ACC112 (cell line): Measurements from ENCODE around the gene SMARCAL1.

Source experiments
- H2AFZ ChIP-seq: fragments of 200-600 bp; sonication (generic); one replicate; pipeline ENCODE4 v1.6.0; 2017; ENCODE audit warnings: antibody characterized with exemption, low read length; ENCODE audit not compliant: unreplicated experiment
- H3K27ac ChIP-seq: fragments of 200-600 bp; sonication (generic); 2 replicates; pipeline ENCODE4 v1.5.1; 2014; ENCODE audit warnings: low read depth, mild to moderate bottlenecking, antibody characterized with exemption, low read length, moderate library complexity
- H3K27me3 ChIP-seq: fragments of 200-600 bp; sonication (generic); 2 replicates; pipeline ENCODE4 v1.6.1; 2014; ENCODE audit warnings: mild to moderate bottlenecking, antibody characterized with exemption, low read length, moderate library complexity, mixed read lengths; ENCODE audit not compliant: insufficient read depth
- H3K36me3 ChIP-seq: fragments of 200-600 bp; sonication (generic); 2 replicates; pipeline ENCODE4 v1.6.1; 2016; ENCODE audit warnings: mild to moderate bottlenecking, antibody characterized with exemption, low read length, moderate library complexity, mixed read lengths; ENCODE audit not compliant: insufficient read depth
- H3K4me1 ChIP-seq: fragments of 200-600 bp; sonication (generic); one replicate; pipeline ENCODE4 v1.6.1; 2016; ENCODE audit warnings: low read length, mixed read lengths; ENCODE audit not compliant: insufficient read depth, unreplicated experiment, control insufficient read depth
- H3K4me3 ChIP-seq: fragments of 200-600 bp; sonication (generic); 2 replicates; pipeline ENCODE4 v1.5.1; 2014; ENCODE audit warnings: mild to moderate bottlenecking, low read depth, low read length
- H3K79me2 ChIP-seq: fragments of 200-600 bp; sonication (generic); one replicate; pipeline ENCODE4 v1.6.0; 2016; ENCODE audit warnings: low read length; ENCODE audit not compliant: control insufficient read depth, unreplicated experiment, insufficient read depth

Gene SMARCAL1

DNA sequence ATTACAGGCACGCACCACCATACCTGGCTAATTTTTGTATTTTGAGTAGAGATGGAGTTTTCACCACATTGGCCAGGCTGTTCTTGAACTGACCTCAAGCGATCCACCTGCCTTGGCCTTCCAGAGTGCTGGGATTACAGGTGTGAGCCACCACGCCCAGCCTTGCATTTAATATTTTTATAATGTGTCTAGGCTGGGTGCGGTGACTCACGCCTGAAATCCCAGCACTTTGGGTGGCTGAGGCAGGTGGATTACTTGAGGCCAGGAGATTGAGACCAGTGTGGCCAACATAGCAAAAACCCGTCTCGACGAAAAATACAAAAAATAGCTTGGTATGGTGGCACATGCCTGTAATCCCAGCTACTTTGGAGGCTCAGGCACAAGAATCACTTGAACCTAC lies 89.6 kb downstream of the SMARCAL1 start:
- Histone ChIP-seq H3K4me1 (peaks cover 41% of the 10 kb centered on the region), H3K27ac (no peak overlapping the region), H3K79me2 (peaks cover 51% of the 10 kb centered on the region), H2AFZ (no peak overlapping the region), H3K36me3 (peaks cover 57% of the 10 kb centered on the region), H3K4me3 (no peak overlapping the region; the same call in 1 of the 2 replicates), H3K27me3 (no peaks in the 10 kb centered on the region)

DNA sequence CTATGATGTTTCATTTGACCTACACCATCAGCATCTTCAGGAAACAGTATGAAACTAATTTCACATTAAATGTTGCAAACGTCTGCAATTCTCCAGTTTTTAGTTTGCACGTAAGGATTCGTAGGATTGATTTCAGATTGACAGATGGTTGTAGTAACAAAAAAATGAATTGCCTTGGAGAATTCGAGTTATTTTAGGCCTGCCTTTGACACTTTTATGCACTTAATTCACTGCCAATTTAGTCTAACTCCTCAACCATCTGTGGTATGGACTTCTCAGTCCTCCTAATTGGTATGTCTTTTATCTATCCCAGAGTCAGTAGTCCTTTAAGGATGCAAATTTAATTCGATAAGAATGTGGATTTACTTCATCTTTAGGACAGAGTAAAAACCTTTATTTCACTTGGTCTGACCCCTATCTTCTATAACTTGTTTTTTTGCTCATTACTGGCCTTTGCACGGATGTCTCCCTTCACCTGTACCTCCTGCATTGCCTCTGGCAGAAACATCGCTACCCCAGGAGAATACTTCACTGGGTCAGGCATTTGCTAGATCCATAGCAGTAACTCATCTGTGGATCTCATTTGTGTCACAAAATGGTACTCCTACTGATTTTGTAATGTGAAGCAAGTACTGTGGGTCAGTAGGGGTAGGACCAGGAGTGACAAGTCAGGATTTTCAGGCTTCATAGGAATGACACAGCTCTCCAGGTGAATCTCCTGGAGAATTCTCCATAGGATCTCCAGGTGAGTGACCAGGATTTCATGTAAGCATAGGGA lies 90.3 kb downstream of the SMARCAL1 start:
- Histone ChIP-seq H3K79me2 (peaks cover 48% of the 10 kb centered on the region), H3K27ac (no peak overlapping the region), H3K27me3 (no peaks in the 10 kb centered on the region), H3K4me1 (peaks cover 41% of the 10 kb centered on the region), H3K36me3 (peaks cover 57% of the 10 kb centered on the region), H3K4me3 (no peak overlapping the region), H2AFZ (no peak overlapping the region)

DNA sequence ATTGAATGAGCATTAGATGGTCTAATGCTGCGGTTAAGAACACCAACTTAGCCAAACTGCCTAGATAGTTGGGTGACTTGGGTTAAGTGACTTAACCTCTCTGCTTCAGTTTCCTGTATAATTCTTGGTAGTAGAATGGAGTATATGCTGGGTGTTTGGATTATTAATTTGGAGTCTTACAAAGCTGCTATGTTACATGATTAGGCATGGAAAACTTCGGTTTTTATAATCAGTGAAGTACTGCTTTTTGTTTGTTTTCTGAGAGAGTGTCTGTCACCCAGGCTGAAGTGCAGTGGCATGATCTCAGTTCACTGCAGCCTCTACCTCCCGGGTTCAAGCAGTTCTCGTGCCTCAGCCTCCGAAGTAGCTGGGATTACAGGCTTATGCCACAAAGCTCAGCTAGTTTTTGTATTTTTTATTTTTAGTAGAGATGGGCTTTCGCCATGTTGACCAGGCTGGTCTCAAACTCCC lies 90.9 kb downstream of the SMARCAL1 start:
- peaks cover 57% of the 10 kb centered on the region for H3K36me3 ChIP-seq

DNA sequence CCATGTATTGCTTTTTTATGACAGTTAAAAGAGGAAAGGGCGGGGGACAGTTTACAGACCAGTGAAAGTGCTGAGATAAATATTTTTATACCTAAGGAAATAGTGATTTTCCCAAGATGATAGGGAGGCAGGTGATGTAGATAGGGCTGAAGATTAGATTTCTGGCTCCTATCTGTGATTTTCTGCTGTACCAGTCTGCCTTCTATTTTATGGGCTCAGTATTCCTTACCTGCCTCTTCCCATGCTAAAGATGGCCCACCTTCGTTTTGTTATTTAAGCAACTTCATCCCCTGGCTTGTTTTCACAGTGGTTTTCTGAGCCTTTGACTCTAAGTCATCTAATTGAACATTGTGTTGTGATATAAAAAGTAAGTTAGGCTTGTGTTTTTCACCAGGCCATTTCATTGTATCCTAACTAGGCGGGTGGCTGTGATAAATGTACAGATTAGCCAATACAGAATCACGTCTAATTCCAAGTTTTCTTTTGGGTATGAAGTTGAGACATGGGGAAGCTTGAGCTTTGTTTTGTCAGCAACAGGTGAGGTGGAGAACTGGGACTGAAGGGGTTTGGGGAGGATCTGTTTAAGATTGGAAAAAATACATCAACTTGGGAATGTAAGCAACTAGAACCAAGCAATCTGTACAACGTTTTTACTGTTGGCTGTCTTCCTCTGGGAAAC lies 91.6 kb downstream of the SMARCAL1 start:
- Histone ChIP-seq H3K79me2 (peaks cover 36% of the 10 kb centered on the region), H3K4me3 (no peak overlapping the region), H3K4me1 (peaks cover 35% of the 10 kb centered on the region), H3K27ac (peak overlapping the region; percentile 24; the same call in 1 of the 2 replicates), H2AFZ (no peak overlapping the region), H3K27me3 (no peaks in the 10 kb centered on the region), H3K36me3 (peaks cover 57% of the 10 kb centered on the region)

More for the DNA sequence above, 90.9 kb downstream of the SMARCAL1 start:
- Histone ChIP-seq H3K79me2 (peaks cover 42% of the 10 kb centered on the region), H3K27me3 (no peaks in the 10 kb centered on the region), H3K27ac (no peak overlapping the region), H3K4me1 (peaks cover 35% of the 10 kb centered on the region), H2AFZ (no peak overlapping the region), H3K4me3 (no peak overlapping the region)

GRCh38 chr2:216504376-216504762 lies 92.1 kb downstream of the SMARCAL1 start:
- H3K4me1 ChIP-seq = peaks cover 35% of the 10 kb centered on the region
- no peaks in the 10 kb centered on the region for H3K27me3 ChIP-seq
- H3K4me3 ChIP-seq = no peak overlapping the region
- H3K27ac ChIP-seq = peak overlapping the region; percentile 24; the same call in 1 of the 2 replicates
- H3K36me3 ChIP-seq = peaks cover 52% of the 10 kb centered on the region
- no peak overlapping the region for H2AFZ ChIP-seq
- H3K79me2 ChIP-seq = peaks cover 31% of the 10 kb centered on the region

DNA sequence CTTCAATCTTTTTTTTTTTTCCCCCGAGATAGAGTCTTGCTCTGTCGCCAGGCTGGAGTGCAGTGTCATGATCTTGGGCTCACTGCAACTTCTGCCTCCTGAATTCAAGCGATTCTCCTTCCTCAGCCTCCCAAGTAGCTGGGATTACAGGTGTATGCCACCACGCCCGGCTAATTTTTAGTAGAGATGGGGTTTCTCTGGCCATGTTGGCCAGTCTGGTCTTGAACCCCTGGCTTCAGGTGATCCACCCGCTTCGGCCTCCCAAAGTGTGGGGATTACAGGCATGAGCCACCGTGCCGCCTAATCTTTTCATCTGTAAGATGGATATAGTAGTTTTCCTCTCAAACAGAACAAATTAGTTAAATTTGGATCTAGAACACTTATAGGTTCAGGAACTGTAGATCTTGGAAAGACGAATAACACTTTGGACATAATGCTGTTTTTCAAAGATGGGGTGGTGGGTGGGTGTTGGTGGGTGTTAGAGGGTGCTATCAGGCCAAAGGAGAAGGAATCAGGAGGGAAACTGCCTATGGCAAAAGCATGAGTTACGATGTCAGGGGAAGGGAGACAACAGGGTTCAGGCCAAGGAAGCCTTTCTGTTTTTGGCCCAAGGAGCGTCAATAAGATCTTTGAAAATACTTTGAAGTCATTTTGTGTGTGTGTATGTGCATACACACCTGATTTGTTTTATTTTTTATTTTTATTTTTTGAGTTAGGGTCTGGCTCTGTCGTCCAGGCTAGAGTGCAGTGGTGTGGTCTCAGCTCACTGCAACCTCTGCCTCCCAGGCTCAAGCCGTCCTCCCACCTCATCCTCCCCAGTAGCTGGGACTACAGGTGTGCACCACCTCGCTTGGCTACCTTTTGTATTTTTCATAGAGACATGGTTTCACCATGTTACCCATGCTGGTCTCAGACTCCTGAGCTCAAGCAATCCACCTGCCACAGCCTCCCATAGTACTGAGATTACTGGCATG lies 93.1 kb downstream of the SMARCAL1 start:
- Histone ChIP-seq H3K79me2 (peaks cover 20% of the 10 kb centered on the region), H3K36me3 (peaks cover 42% of the 10 kb centered on the region), H3K27me3 (no peaks in the 10 kb centered on the region), H3K4me1 (peaks cover 35% of the 10 kb centered on the region), H3K27ac (no peak overlapping the region), H3K4me3 (no peak overlapping the region), H2AFZ (no peak overlapping the region)

DNA sequence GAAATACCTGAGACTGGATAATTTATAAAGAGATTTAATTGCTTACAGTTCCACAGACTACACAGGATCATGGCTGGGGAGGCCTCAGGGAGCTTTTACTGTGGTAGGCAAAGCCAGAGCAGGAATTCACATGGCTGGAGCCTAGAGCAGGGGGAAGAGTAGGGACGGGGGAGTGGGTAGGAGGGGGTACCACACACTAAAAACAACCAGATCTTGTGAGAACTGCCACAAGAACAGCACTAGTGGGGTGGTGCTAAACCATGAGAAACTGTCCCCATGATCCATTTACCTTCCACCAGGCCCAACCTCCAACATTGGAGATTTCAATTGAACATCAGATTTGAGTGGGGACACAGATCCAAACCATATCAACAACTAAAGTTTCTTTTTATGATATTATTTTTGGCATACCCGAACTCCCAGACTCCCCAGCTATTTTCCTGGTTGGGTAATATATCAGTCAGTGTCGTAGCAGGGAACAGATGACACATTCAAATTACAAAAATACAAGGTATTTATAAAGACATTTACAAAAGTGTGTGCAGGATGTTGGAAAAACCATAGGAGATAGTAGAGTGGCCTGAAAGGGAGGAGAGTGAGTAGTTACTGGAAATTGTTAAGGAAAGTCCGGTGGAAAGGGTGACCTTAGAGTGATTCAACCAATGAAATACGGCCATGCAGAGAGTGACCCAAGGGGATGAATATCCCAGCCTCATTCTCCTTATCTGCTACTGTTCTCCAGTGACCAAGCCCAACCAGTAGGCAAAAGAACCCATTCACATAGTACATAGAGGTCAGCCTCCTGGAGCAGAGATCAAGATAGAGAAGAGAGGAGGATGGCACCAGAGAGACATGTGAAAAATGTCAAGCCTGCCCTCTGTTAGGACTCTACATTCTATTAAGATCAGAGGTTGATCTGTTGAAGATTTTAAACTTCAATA lies 95.2 kb downstream of the SMARCAL1 start:
- Histone ChIP-seq H2AFZ (no peak overlapping the region), H3K4me1 (peaks cover 26% of the 10 kb centered on the region), H3K4me3 (no peak overlapping the region), H3K27me3 (no peaks in the 10 kb centered on the region), H3K79me2 (peaks cover 5% of the 10 kb centered on the region), H3K36me3 (peaks cover 21% of the 10 kb centered on the region), H3K27ac (peak overlapping the region; percentile 41)

DNA sequence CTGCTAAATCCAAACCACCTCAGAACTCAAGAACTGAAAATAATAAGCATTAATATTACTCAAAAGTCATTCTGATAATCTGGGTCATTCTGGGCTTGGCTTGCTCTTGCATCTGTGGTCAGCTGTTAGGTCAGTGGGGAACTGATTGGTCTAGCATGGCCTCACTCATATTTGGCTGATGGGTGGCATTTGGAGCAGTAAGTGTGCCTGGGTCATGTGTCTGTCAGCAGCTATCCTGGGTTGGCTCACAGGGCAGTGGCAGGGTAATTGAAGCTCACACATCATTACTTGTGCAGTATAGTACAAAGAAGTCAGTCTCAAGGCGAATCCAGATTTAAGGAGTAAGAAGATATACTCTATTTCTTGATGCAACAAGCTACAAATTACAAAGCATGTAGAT lies 95.9 kb downstream of the SMARCAL1 start:
- Histone ChIP-seq H3K36me3 (peaks cover 14% of the 10 kb centered on the region), H2AFZ (no peak overlapping the region), H3K27me3 (no peaks in the 10 kb centered on the region), H3K4me3 (no peak overlapping the region), H3K4me1 (peaks cover 21% of the 10 kb centered on the region), H3K79me2 (no peaks in the 10 kb centered on the region), H3K27ac (no peak overlapping the region)

DNA sequence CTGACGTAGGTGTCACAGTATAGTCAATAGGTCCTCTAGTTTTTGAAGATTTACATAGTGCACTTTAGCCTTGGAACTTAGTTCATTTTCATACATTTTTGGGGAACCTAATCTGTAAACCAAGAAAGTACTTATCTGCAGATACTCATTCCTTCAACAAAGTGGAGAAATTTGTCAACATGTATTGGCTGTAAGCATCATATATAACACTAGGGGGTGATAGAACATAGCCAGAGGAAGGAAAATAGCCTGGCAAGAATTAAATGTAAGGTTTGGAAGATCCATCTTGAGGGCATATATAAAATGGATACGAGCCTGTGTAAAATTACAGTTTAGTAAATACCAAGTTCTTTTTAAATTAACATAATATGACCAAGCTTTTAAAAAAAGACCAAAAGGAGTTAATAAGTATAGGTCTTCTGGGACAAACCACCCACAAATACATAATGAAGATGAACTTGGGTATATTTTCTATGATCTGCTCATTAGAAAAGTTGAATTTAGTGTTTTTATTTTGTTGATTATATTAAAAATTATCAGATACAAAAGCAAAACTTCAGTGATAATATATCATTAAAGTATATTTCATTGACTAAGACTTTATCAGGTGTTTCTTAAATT lies 104.6 kb downstream of the SMARCAL1 start:
- Histone ChIP-seq H3K27me3 (no peaks in the 10 kb centered on the region), H3K27ac (no peak overlapping the region), H3K79me2 (no peaks in the 10 kb centered on the region), H2AFZ (no peak overlapping the region), H3K4me3 (no peak overlapping the region), H3K4me1 (peaks cover 18% of the 10 kb centered on the region), H3K36me3 (no peaks in the 10 kb centered on the region; the same call in 1 of the 2 replicates)
